PC-9 (cell line): ENCODE measurements around the gene FCHO2. TPM values are rescaled to one million over a fixed set of nuclear protein-coding genes. Genes with fewer than 3 reads are reported as not detected.
A peak's percentile ranks its signal among the peaks of the same experiment; 100 is the strongest.

Experiments
- BruUV-seq: library from RNA; stranded (reverse); fragments of 400-500 nt; replicated peaks from 2 replicates; lab custom pipeline; 2021; lab: Mats Ljungman, UMichigan
- CTCF ChIA-PET: fragments of 300-600 bp; sonication (Branson Sonifier 250); formaldehyde crosslinking; loops from one replicate; lab custom pipeline; 2022; ENCODE audit warnings: antibody characterized with exemption; lab: Charles Lee
- POLR2A ChIA-PET: fragments of 300-600 bp; sonication (Branson Sonifier 250); formaldehyde crosslinking; loops from one replicate; lab custom pipeline; 2022; ENCODE audit warnings: antibody characterized with exemption; ENCODE audit not compliant: unreplicated experiment; lab: Charles Lee
- DNase-seq, 2 experiments: peaks; one replicate each; pipeline versions ENCODE4 v3.0.0 to v3.0.0-alpha.2; 2015 to 2022; ENCODE audit warnings: mixed read lengths in 1 of 2
- H2AFZ ChIP-seq: fragments of 200-600 bp; sonication (generic); 2 replicates; pipeline ENCODE4 v1.8.1; 2017; ENCODE audit warnings: antibody characterized with exemption
- H3F3A ChIP-seq: fragments of 200-600 bp; sonication (generic); 2 replicates; pipeline ENCODE4 v1.8.1; 2017; ENCODE audit warnings: antibody characterized with exemption, mild to moderate bottlenecking, low read depth; ENCODE audit not compliant: insufficient read depth
- H3K27ac ChIP-seq: fragments of 200-600 bp; sonication (generic); 2 replicates; pipeline ENCODE4 v1.6.1; 2016; ENCODE audit warnings: mixed run types
- H3K27me3 ChIP-seq: fragments of 200-600 bp; sonication (generic); 2 replicates; pipeline ENCODE4 v1.6.1; 2016; ENCODE audit warnings: low read depth, mixed run types; ENCODE audit not compliant: insufficient read depth
- H3K36me3 ChIP-seq: fragments of 200-600 bp; sonication (generic); 2 replicates; pipeline ENCODE4 v1.6.1; 2016; ENCODE audit warnings: low read depth, mixed run types
- H3K4me1 ChIP-seq: fragments of 200-600 bp; sonication (generic); replicated peaks from 2 replicates; pipeline ENCODE4 v1.6.1; 2016; ENCODE audit warnings: mixed run types; ENCODE audit not compliant: insufficient read depth
- H3K4me2 ChIP-seq: fragments of 200-600 bp; sonication (generic); 2 replicates; pipeline ENCODE4 v1.6.1; 2017; ENCODE audit warnings: mixed run types
- H3K4me3 ChIP-seq: fragments of 200-600 bp; sonication (generic); 2 replicates; pipeline ENCODE4 v1.6.1; 2016; ENCODE audit warnings: mixed run types
- H3K79me2 ChIP-seq: fragments of 200-600 bp; sonication (generic); 2 replicates; pipeline ENCODE4 v1.6.1; 2017; ENCODE audit warnings: low read depth, mixed run types
- H3K9me2 ChIP-seq: fragments of 200-600 bp; sonication (generic); 2 replicates; pipeline ENCODE4 v1.8.1; 2017; ENCODE audit warnings: mild to moderate bottlenecking; ENCODE audit not compliant: insufficient read depth
- H3K9me3 ChIP-seq: fragments of 200-600 bp; sonication (generic); 2 replicates; pipeline ENCODE4 v1.8.1; 2016; ENCODE audit warnings: low read depth; ENCODE audit not compliant: insufficient read depth
- H4K20me1 ChIP-seq: fragments of 200-600 bp; sonication (generic); 2 replicates; pipeline ENCODE4 v1.8.1; 2017; ENCODE audit not compliant: insufficient read depth
- EZH2 ChIP-seq: fragments of 200-600 bp; sonication (generic); IDR thresholded peaks from 2 replicates; pipeline ENCODE4 v1.8.0; 2017; ENCODE audit warnings: antibody characterized with exemption, low read depth
- intact Hi-C: fragments of 100-400 bp; cut with micrococcal nuclease; formaldehyde crosslinking; loops from one replicate; pipeline ENCODE4 v1.10.0; 2022; ENCODE audit not compliant: unreplicated experiment
- total RNA-seq: library from RNA; stranded (reverse); gene quantifications from 2 replicates; pipeline ENCODE4 v1.2.3, GENCODE V29; 2021
- TF ChIP-seq, protein P1 (sequence below): fragments of 200-600 bp; sonication (generic); conservative IDR thresholded peaks from 2 replicates; pipeline ENCODE4 v1.6.1; 2017; ENCODE audit warnings: mixed run types, antibody characterized with exemption, mild to moderate bottlenecking, moderate library complexity

Gene FCHO2
- total RNA-seq, 1 experiment from 2014 or later: 26.1 TPM

DNA sequence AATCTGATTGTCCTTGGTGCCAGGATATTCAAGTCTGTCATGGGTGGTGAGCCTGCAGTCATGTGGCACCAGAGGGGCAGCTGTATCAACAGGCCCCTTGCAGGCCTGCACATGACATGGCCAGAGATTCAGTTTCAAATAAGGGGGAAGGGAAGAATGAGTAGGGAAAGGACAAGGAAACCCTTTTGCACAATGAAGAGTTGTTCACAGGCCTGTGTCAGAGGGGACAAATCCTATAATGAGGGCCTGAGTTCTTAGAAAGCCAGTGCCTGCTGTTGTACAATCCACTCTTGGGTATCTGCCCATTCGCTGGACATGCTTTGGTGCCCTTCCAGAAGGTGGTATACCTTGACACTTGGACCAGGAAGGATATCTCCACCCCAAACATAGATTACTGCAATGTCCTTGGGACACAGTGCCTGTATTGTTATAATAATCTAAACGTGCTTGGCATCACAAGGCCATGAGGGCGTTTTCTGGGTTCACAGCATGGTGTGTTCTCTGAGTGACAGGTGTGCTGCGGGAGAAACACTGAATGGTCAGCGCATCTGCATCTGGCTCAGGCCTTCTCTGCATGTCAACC lies 162.6 kb downstream of the FCHO2 start:
- CTCF ChIA-PET: no interaction called here
- peaks cover 50% of the 10 kb centered on the region for H3K4me1 ChIP-seq
- no peaks in the 10 kb centered on the region for H3K36me3 ChIP-seq
- H3K27me3 ChIP-seq: no peaks in the 10 kb centered on the region
- intact Hi-C loops: no loop called here
- H2AFZ ChIP-seq: no peak overlapping the region
- peak overlapping the region; percentile 82; the same call in 1 of the 2 replicates for H3K4me2 ChIP-seq
- POLR2A ChIA-PET: no interaction called here
- BruUV-seq: no TSS peak
- peaks cover 23% of the 10 kb centered on the region for H3K79me2 ChIP-seq
- peak overlapping the region; percentile 92 for H3K27ac ChIP-seq
- no peaks in the 10 kb centered on the region for H4K20me1 ChIP-seq
- TF ChIP-seq, protein P1, sequence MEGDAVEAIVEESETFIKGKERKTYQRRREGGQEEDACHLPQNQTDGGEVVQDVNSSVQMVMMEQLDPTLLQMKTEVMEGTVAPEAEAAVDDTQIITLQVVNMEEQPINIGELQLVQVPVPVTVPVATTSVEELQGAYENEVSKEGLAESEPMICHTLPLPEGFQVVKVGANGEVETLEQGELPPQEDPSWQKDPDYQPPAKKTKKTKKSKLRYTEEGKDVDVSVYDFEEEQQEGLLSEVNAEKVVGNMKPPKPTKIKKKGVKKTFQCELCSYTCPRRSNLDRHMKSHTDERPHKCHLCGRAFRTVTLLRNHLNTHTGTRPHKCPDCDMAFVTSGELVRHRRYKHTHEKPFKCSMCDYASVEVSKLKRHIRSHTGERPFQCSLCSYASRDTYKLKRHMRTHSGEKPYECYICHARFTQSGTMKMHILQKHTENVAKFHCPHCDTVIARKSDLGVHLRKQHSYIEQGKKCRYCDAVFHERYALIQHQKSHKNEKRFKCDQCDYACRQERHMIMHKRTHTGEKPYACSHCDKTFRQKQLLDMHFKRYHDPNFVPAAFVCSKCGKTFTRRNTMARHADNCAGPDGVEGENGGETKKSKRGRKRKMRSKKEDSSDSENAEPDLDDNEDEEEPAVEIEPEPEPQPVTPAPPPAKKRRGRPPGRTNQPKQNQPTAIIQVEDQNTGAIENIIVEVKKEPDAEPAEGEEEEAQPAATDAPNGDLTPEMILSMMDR: no peak
- TF ChIP-seq EZH2: no peak
- H3K9me3 ChIP-seq: no peaks in the 10 kb centered on the region
- H3K4me3 ChIP-seq: no peak overlapping the region
- no peak for DNase-seq
- no peaks in the 10 kb centered on the region for H3K9me2 ChIP-seq
- H3F3A ChIP-seq: peaks cover 44% of the 10 kb centered on the region

DNA sequence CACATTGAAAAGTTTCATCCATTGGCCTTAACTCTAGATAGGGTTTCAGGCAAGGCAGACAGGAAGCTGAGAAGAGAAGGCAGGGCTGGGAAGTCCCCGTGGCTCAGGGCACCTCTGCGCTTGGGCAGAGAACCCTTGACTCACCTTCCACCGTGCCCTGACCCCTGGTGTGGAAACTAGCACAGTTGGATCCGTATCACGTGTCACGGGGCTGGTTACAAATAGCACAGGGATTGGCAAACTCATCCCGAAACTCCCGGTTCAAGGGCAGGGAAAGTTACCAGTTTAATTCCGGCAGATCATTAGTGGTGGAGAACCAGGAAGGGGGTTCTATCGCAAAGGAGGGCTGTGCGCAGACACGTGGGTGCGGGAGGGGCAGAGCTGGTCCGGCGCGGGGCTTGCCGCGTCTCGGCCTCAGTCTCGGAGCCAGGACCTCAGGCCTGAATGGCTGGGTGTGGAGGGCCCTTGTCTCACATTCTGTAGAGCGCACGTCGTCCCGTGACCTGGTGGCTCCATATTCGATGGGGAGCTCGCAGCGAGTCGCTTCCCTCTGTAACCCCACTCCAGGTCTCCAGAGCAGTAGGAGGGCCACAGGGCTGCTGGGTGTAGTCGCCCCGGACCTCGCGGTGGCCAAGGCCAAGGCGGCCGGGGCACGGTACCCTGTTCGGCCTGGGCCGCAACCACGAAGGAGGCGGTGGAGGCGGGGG lies 163.8 kb downstream of the FCHO2 start:
- peak overlapping the region; percentile 100 for H3K4me3 ChIP-seq
- H3K4me2 ChIP-seq: peak overlapping the region; percentile 82
- ChIA-PET POLR2A (interaction anchor here (0.5 kb wide), 1 partner anchor 380 kb away, joined by 3 read pairs; no protein-coding TSS in a partner anchor), CTCF (no interaction called here)
- H2AFZ ChIP-seq: peak overlapping the region; percentile 86
- H3K27ac ChIP-seq: peak overlapping the region; percentile 92
- H4K20me1 ChIP-seq: no peaks in the 10 kb centered on the region
- peaks cover 44% of the 10 kb centered on the region for H3F3A ChIP-seq
- H3K9me3 ChIP-seq: no peaks in the 10 kb centered on the region
- H3K27me3 ChIP-seq: no peaks in the 10 kb centered on the region
- no peak for TF ChIP-seq EZH2
- TF ChIP-seq, protein P1: no peak
- H3K36me3 ChIP-seq: 0 out of 2 replicates have a peak, but pooled peaks cover 5% of the 10 kb centered on the region
- peak; percentile 59 to 84 for DNase-seq
- no peaks in the 10 kb centered on the region for H3K9me2 ChIP-seq
- peaks cover 52% of the 10 kb centered on the region for H3K4me1 ChIP-seq
- BruUV-seq: no TSS peak
- intact Hi-C loops: loop anchor here (5.0 kb wide), 2 partner anchors 167 to 253 kb away; no protein-coding TSS in a partner anchor
- peaks cover 27% of the 10 kb centered on the region for H3K79me2 ChIP-seq

- Histone ChIP-seq H3K27me3 (no peaks in the 10 kb centered on the region), H3K36me3 (0 out of 2 replicates have a peak, but pooled peaks cover 7% of the 10 kb centered on the region), H2AFZ (peak within 1 kb of the TSS; percentile 92), H3K79me2 (peaks cover 27% of the 10 kb centered on the region), H3K4me3 (peak within 1 kb of the TSS; percentile 100), H3F3A (peaks cover 40% of the 10 kb centered on the region), H3K4me2 (peak within 1 kb of the TSS; percentile 82), H4K20me1 (no peaks in the 10 kb centered on the region), H3K9me3 (no peaks in the 10 kb centered on the region), H3K27ac (peak within 1 kb of the TSS; percentile 92), H3K9me2 (no peaks in the 10 kb centered on the region), H3K4me1 (peaks cover 47% of the 10 kb centered on the region)
- ChIA-PET CTCF (no interaction called here), POLR2A (no interaction called here)
- intact Hi-C loops: loop anchor here (5.0 kb wide), 2 partner anchors 168 to 252 kb away; no protein-coding TSS in a partner anchor
- TF ChIP-seq, protein P1: no peak
- no peak for TF ChIP-seq EZH2
- peak; percentile 66 to 79 for DNase-seq
- no TSS peak for BruUV-seq
Measured at GRCh38 chr5:73120222-73121118, 164.6 kb downstream of the FCHO2 start, which contains the start of gene TMEM171. TMEM171 (plus strand) TSS chr5:73120575; CDS start chr5:73123374, 2,799 bp downstream.
